ENCODE data around the gene DUSP8. TPM values are rescaled to one million over a fixed set of nuclear protein-coding genes. Genes with fewer than 3 reads are reported as not detected.
A peak's percentile ranks its signal among the peaks of the same experiment; 100 is the strongest.

DUSP8 gene, protein sequence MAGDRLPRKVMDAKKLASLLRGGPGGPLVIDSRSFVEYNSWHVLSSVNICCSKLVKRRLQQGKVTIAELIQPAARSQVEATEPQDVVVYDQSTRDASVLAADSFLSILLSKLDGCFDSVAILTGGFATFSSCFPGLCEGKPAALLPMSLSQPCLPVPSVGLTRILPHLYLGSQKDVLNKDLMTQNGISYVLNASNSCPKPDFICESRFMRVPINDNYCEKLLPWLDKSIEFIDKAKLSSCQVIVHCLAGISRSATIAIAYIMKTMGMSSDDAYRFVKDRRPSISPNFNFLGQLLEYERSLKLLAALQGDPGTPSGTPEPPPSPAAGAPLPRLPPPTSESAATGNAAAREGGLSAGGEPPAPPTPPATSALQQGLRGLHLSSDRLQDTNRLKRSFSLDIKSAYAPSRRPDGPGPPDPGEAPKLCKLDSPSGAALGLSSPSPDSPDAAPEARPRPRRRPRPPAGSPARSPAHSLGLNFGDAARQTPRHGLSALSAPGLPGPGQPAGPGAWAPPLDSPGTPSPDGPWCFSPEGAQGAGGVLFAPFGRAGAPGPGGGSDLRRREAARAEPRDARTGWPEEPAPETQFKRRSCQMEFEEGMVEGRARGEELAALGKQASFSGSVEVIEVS
- total RNA-seq (2021) (1.7 to 2.5 TPM (median 2.4 TPM) in 3 replicates), Bru-seq, nascent RNA (percentile 25 among the genes with signal in this experiment)
- long read RNA-seq, experiment 1, full-length matches to known transcripts = 9 of 12 reads
- long read RNA-seq, experiment 1, partial matches to known transcripts = 1 of 12 reads
- long read RNA-seq, experiment 1, other reads (novel, unspliced or antisense) = 2 of 12 reads
- long read RNA-seq, experiment 2, full-length matches to known transcripts = 1 of 5 reads
- long read RNA-seq, experiment 2, partial matches to known transcripts = 2 of 5 reads
- long read RNA-seq, experiment 2, other reads (novel, unspliced or antisense) = 2 of 5 reads
- long read RNA-seq, experiment 3 = 0 reads

GRCh38 chr11:1572197-1573076, at the start of gene DUSP8:
TSS of gene DUSP8 (minus strand) at chr11:1572271. CDS start at chr11:1565826, 6,445 bp downstream.
- ATAC-seq (peak; percentile 8), DNase-seq (ENCODE audit: low spot score) (peak; percentile 81)
- Mint-ChIP-seq H3K9me3 (no peaks in the 10 kb centered on the region), H3K4me3 (peak within 1 kb of the TSS; percentile 36; the same call in 1 of the 2 replicates), H3K4me1 (peaks cover 13% of the 10 kb centered on the region), H3K27me3 (ENCODE audit: low read depth) (peaks cover 66% of the 10 kb centered on the region), H3K36me3 (no peaks in the 10 kb centered on the region), H3K27ac (no peak within 1 kb of the TSS)
- CTCF ChIA-PET = interaction anchor here (1.0 to 14.8 kb wide), 6 partner anchors 14 to 67 kb away, joined by 3 to 457 read pairs (median 39); partner anchors contain the start of gene KRTAP5-5
- POLR2A ChIA-PET = interaction anchor here (2.8 kb wide), 1 partner anchor 13 kb away, joined by 16 read pairs; no protein-coding TSS in a partner anchor
- TF ChIP-seq OVOL2 (CRISPR knock-in tag; IDR thresholded peaks at IDR 0.05; ENCODE audit: borderline replicate concordance) (no peak), ELF4 (CRISPR knock-in tag; IDR thresholded peaks at IDR 0.05; ENCODE audit: low read depth) (no peak), GABPB1 (CRISPR knock-in tag; IDR thresholded peaks at IDR 0.05) (no peak), ZNF416 (CRISPR knock-in tag; IDR thresholded peaks at IDR 0.05) (no peak), ZNF281 (CRISPR knock-in tag; IDR thresholded peaks at IDR 0.05) (no peak), NR1H2 (CRISPR knock-in tag; IDR thresholded peaks at IDR 0.05) (no peak), HMGA2 (CRISPR knock-in tag; IDR thresholded peaks at IDR 0.05) (no peak), MAX (CRISPR knock-in tag; IDR thresholded peaks at IDR 0.05) (no peak), FOXJ3 (CRISPR knock-in tag; IDR thresholded peaks at IDR 0.05; ENCODE audit: borderline replicate concordance) (no peak), GRHL2 (CRISPR knock-in tag; IDR thresholded peaks at IDR 0.05; ENCODE audit: insufficient replicate concordance, severe bottlenecking) (no peak), CBFB (CRISPR knock-in tag; IDR thresholded peaks at IDR 0.05; ENCODE audit: low read depth) (no peak), ZNF219 (CRISPR knock-in tag; IDR thresholded peaks at IDR 0.05; ENCODE audit: borderline replicate concordance) (no peak)
- TF ChIP-seq, protein P1, sequence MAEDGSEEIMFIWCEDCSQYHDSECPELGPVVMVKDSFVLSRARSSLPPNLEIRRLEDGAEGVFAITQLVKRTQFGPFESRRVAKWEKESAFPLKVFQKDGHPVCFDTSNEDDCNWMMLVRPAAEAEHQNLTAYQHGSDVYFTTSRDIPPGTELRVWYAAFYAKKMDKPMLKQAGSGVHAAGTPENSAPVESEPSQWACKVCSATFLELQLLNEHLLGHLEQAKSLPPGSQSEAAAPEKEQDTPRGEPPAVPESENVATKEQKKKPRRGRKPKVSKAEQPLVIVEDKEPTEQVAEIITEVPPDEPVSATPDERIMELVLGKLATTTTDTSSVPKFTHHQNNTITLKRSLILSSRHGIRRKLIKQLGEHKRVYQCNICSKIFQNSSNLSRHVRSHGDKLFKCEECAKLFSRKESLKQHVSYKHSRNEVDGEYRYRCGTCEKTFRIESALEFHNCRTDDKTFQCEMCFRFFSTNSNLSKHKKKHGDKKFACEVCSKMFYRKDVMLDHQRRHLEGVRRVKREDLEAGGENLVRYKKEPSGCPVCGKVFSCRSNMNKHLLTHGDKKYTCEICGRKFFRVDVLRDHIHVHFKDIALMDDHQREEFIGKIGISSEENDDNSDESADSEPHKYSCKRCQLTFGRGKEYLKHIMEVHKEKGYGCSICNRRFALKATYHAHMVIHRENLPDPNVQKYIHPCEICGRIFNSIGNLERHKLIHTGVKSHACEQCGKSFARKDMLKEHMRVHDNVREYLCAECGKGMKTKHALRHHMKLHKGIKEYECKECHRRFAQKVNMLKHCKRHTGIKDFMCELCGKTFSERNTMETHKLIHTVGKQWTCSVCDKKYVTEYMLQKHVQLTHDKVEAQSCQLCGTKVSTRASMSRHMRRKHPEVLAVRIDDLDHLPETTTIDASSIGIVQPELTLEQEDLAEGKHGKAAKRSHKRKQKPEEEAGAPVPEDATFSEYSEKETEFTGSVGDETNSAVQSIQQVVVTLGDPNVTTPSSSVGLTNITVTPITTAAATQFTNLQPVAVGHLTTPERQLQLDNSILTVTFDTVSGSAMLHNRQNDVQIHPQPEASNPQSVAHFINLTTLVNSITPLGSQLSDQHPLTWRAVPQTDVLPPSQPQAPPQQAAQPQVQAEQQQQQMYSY (CRISPR knock-in tag; IDR thresholded peaks at IDR 0.05) = no peak
- TF ChIP-seq, protein P2, sequence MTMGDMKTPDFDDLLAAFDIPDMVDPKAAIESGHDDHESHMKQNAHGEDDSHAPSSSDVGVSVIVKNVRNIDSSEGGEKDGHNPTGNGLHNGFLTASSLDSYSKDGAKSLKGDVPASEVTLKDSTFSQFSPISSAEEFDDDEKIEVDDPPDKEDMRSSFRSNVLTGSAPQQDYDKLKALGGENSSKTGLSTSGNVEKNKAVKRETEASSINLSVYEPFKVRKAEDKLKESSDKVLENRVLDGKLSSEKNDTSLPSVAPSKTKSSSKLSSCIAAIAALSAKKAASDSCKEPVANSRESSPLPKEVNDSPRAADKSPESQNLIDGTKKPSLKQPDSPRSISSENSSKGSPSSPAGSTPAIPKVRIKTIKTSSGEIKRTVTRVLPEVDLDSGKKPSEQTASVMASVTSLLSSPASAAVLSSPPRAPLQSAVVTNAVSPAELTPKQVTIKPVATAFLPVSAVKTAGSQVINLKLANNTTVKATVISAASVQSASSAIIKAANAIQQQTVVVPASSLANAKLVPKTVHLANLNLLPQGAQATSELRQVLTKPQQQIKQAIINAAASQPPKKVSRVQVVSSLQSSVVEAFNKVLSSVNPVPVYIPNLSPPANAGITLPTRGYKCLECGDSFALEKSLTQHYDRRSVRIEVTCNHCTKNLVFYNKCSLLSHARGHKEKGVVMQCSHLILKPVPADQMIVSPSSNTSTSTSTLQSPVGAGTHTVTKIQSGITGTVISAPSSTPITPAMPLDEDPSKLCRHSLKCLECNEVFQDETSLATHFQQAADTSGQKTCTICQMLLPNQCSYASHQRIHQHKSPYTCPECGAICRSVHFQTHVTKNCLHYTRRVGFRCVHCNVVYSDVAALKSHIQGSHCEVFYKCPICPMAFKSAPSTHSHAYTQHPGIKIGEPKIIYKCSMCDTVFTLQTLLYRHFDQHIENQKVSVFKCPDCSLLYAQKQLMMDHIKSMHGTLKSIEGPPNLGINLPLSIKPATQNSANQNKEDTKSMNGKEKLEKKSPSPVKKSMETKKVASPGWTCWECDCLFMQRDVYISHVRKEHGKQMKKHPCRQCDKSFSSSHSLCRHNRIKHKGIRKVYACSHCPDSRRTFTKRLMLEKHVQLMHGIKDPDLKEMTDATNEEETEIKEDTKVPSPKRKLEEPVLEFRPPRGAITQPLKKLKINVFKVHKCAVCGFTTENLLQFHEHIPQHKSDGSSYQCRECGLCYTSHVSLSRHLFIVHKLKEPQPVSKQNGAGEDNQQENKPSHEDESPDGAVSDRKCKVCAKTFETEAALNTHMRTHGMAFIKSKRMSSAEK (CRISPR knock-in tag; IDR thresholded peaks at IDR 0.05; ENCODE audit: borderline replicate concordance) = no peak
- TF ChIP-seq, protein P3, sequence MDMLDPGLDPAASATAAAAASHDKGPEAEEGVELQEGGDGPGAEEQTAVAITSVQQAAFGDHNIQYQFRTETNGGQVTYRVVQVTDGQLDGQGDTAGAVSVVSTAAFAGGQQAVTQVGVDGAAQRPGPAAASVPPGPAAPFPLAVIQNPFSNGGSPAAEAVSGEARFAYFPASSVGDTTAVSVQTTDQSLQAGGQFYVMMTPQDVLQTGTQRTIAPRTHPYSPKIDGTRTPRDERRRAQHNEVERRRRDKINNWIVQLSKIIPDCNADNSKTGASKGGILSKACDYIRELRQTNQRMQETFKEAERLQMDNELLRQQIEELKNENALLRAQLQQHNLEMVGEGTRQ (CRISPR knock-in tag; IDR thresholded peaks at IDR 0.05) = peak; percentile 31; the same call in 1 of the 2 replicates
- TF ChIP-seq, protein P4, sequence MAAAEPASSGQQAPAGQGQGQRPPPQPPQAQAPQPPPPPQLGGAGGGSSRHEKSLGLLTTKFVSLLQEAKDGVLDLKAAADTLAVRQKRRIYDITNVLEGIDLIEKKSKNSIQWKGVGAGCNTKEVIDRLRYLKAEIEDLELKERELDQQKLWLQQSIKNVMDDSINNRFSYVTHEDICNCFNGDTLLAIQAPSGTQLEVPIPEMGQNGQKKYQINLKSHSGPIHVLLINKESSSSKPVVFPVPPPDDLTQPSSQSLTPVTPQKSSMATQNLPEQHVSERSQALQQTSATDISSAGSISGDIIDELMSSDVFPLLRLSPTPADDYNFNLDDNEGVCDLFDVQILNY (CRISPR knock-in tag; IDR thresholded peaks at IDR 0.05) = 0 out of 2 replicates have a peak, but pooled peaks have one; percentile 27
- TF ChIP-seq, protein P5, sequence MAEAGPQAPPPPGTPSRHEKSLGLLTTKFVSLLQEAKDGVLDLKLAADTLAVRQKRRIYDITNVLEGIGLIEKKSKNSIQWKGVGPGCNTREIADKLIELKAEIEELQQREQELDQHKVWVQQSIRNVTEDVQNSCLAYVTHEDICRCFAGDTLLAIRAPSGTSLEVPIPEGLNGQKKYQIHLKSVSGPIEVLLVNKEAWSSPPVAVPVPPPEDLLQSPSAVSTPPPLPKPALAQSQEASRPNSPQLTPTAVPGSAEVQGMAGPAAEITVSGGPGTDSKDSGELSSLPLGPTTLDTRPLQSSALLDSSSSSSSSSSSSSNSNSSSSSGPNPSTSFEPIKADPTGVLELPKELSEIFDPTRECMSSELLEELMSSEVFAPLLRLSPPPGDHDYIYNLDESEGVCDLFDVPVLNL (CRISPR knock-in tag; IDR thresholded peaks at IDR 0.05; ENCODE audit: borderline replicate concordance, low read depth) = no peak

Data from WTC11 (cell line).